Mesenchymal stem cell (in vitro differentiated cells and primary cell): ENCODE measurements around the gene CA5A.
"Not testable (repeated sequence)": the region's sequence is repeated elsewhere in the genome, so short reads cannot be mapped to it uniquely, and the experiment has no call there.

Experiments used
- DNase-seq: peaks from one replicate; pipeline ENCODE4 v3.0.0-alpha.2; 2013
- H2AFZ ChIP-seq: one replicate; pipeline ENCODE4 v1.6.1; 2013; ENCODE audit warnings: low read depth, mild to moderate bottlenecking, control low read depth, inconsistent platforms, low read length, moderate library complexity
- H2AK5ac ChIP-seq: 2 replicates; pipeline ENCODE4 v1.6.1; 2013; ENCODE audit warnings: low read length, moderate library complexity, mild to moderate bottlenecking, inconsistent platforms; ENCODE audit not compliant: severe bottlenecking
- H2BK120ac ChIP-seq: one replicate; pipeline ENCODE4 v1.6.1; 2013; ENCODE audit warnings: low read depth, mild to moderate bottlenecking, inconsistent platforms, low read length, moderate library complexity
- H2BK12ac ChIP-seq, 2 experiments: one replicate each; pipeline ENCODE4 v1.6.1; 2013; ENCODE audit warnings: inconsistent platforms in 2 of 2, low read length in 2 of 2, mild to moderate bottlenecking in 2 of 2, moderate library complexity in 2 of 2, control low read depth in 1 of 2
- H2BK15ac ChIP-seq: one replicate; pipeline ENCODE4 v1.6.1; 2013; ENCODE audit warnings: mild to moderate bottlenecking, low read depth, inconsistent platforms; ENCODE audit not compliant: poor library complexity, severe bottlenecking
- H2BK5ac ChIP-seq: 2 replicates; pipeline ENCODE4 v1.6.1; 2013; ENCODE audit warnings: low read depth, mild to moderate bottlenecking, low read length, control low read depth, inconsistent platforms; ENCODE audit not compliant: poor library complexity, severe bottlenecking
- H3K14ac ChIP-seq, 2 experiments: one replicate each; pipeline ENCODE4 v1.6.1; 2013; ENCODE audit warnings: inconsistent platforms in 2 of 2, low read length in 2 of 2, control low read depth in 1 of 2, mild to moderate bottlenecking in 1 of 2, moderate library complexity in 1 of 2
- H3K18ac ChIP-seq, 2 experiments: one replicate each; pipeline ENCODE4 v1.6.1; 2013; ENCODE audit warnings: inconsistent platforms in 2 of 2, low read length in 2 of 2, control low read depth in 1 of 2, low read depth in 1 of 2, mild to moderate bottlenecking in 1 of 2
- H3K23ac ChIP-seq, 2 experiments: one replicate each; pipeline ENCODE4 v1.6.1; 2013; ENCODE audit warnings: inconsistent platforms in 2 of 2, low read length in 2 of 2, mild to moderate bottlenecking in 2 of 2, moderate library complexity in 2 of 2, control low read depth in 1 of 2
- H3K27ac ChIP-seq: 2 replicates; pipeline ENCODE4 v1.5.1; 2013; ENCODE audit warnings: mild to moderate bottlenecking, moderate library complexity, low read length, control low read depth, inconsistent platforms; ENCODE audit not compliant: poor library complexity, severe bottlenecking
- H3K27me3 ChIP-seq, 2 experiments: 2 replicates each; pipeline versions ENCODE4 v1.6.1 to v1.7.0; 2013; ENCODE audit warnings: low read length in 2 of 2, mild to moderate bottlenecking in 2 of 2, moderate library complexity in 2 of 2, control low read depth in 1 of 2, inconsistent platforms in 1 of 2; ENCODE audit not compliant: control insufficient read depth in 1 of 2, insufficient read depth in 1 of 2
- H3K36me3 ChIP-seq, 2 experiments: 2 replicates each; pipeline versions ENCODE4 v1.6.1 to v1.7.0; 2013; ENCODE audit warnings: low read length in 2 of 2, control low read depth in 1 of 2, inconsistent platforms in 1 of 2, low read depth in 1 of 2, mild to moderate bottlenecking in 1 of 2; ENCODE audit not compliant: insufficient read depth in 2 of 2, control insufficient read depth in 1 of 2
- H3K4ac ChIP-seq, 2 experiments: one replicate each; pipeline ENCODE4 v1.6.1; 2013; ENCODE audit warnings: inconsistent platforms in 2 of 2, low read length in 2 of 2, mild to moderate bottlenecking in 2 of 2, moderate library complexity in 2 of 2, control low read depth in 1 of 2, low read depth in 1 of 2
- H3K4me1 ChIP-seq: 2 replicates; pipeline ENCODE4 v1.6.1; 2013; ENCODE audit warnings: low read depth, low read length, control low read depth; ENCODE audit not compliant: control insufficient read depth, insufficient read depth
- H3K4me2 ChIP-seq: 2 replicates; pipeline ENCODE4 v1.6.1; 2013; ENCODE audit warnings: low read length, mild to moderate bottlenecking, inconsistent platforms; ENCODE audit not compliant: poor library complexity, severe bottlenecking
- H3K4me3 ChIP-seq, 2 experiments: 2 replicates each; pipeline versions ENCODE4 v1.5.1 to v1.7.0; 2013; ENCODE audit warnings: low read length in 2 of 2, mild to moderate bottlenecking in 2 of 2, control low read depth in 1 of 2, low read depth in 1 of 2; ENCODE audit not compliant: insufficient read depth in 1 of 2
- H3K79me1 ChIP-seq: replicated peaks from 2 replicates; pipeline ENCODE4 v1.6.1; 2013; ENCODE audit warnings: mild to moderate bottlenecking, control low read depth, low read length, inconsistent platforms; ENCODE audit not compliant: poor library complexity, severe bottlenecking
- H3K9ac ChIP-seq: 2 replicates; pipeline ENCODE4 v1.7.0; 2013; ENCODE audit warnings: mild to moderate bottlenecking, low read length, moderate library complexity
- H3K9me3 ChIP-seq: 2 replicates; pipeline ENCODE4 v1.7.0; 2013; ENCODE audit warnings: mild to moderate bottlenecking, low read length; ENCODE audit not compliant: control insufficient read depth
- H4K8ac ChIP-seq: one replicate; pipeline ENCODE4 v1.6.1; 2013; ENCODE audit warnings: inconsistent platforms, mild to moderate bottlenecking, low read length, moderate library complexity
- H4K91ac ChIP-seq: one replicate; pipeline ENCODE4 v1.6.1; 2013; ENCODE audit warnings: mild to moderate bottlenecking, low read length, inconsistent platforms
- WGBS: methylation state at CpG from one replicate; pipeline ENCODE4 v1.1.7; 2013; ENCODE audit warnings: mixed read lengths; 5-methylcytosine and 5-hydroxymethylcytosine counted together

CA5A gene

GRCh38 chr16:87937231-87937542 is 858 bp upstream of the CA5A start:
- not testable (repeated sequence) for H4K91ac ChIP-seq, H2BK15ac ChIP-seq

DNA sequence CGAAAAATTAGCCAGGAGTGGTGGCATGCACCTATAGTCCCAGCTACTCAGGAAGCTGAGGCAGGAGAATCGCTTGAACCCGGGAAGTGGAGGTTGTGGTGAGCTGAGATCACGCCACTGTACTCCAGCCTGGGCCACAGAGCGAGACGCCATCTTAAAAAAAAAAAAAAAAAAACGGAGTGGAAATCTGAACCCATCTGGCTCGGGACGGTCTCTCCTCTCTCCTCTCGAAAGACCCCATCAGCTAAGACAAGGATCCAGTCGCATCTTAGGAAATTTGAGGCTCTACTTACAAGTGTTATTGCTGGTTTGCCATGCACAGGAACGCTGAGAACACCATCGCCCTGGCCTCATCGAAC is 334 bp downstream of the CA5A start:
- H4K91ac ChIP-seq, H2BK5ac ChIP-seq, H3K9ac ChIP-seq, H2AK5ac ChIP-seq, H3K27ac ChIP-seq, H3K23ac ChIP-seq, H3K36me3 ChIP-seq, H2BK120ac ChIP-seq, H3K4ac ChIP-seq, DNase-seq, H3K79me1 ChIP-seq, H3K4me3 ChIP-seq, H3K18ac ChIP-seq, H2AFZ ChIP-seq, H3K9me3 ChIP-seq, H2BK12ac ChIP-seq, H3K4me2 ChIP-seq, H4K8ac ChIP-seq, H3K14ac ChIP-seq, H3K4me1 ChIP-seq, H2BK15ac ChIP-seq: not testable (repeated sequence)
- WGBS = 93% methylated on average over 14 of the region's 14 CpGs
- H3K27me3 ChIP-seq = peaks cover 14 to 24% of the 10 kb centered on the region in 2 experiments

More at GRCh38 chr16:87937231-87937542, 858 bp upstream of the CA5A start:
- not testable (repeated sequence) for H3K9ac ChIP-seq, H3K4me1 ChIP-seq, H3K4ac ChIP-seq, H3K36me3 ChIP-seq, H2AFZ ChIP-seq, H2AK5ac ChIP-seq, H3K9me3 ChIP-seq, H2BK120ac ChIP-seq, H3K23ac ChIP-seq, H2BK5ac ChIP-seq, H3K4me3 ChIP-seq, H2BK12ac ChIP-seq, H3K14ac ChIP-seq, H3K18ac ChIP-seq, H4K8ac ChIP-seq, H3K4me2 ChIP-seq, DNase-seq, H3K27ac ChIP-seq, H3K79me1 ChIP-seq
- peaks cover 10 to 17% of the 10 kb centered on the region in 2 experiments for H3K27me3 ChIP-seq
- 76% methylated on average over 6 of the region's 7 CpGs for WGBS

- not testable (repeated sequence) for DNase-seq, H3K23ac ChIP-seq, H3K4me3 ChIP-seq, H2BK5ac ChIP-seq, H3K4me2 ChIP-seq, H4K91ac ChIP-seq, H3K4me1 ChIP-seq, H2BK12ac ChIP-seq, H3K27ac ChIP-seq, H3K4ac ChIP-seq, H3K79me1 ChIP-seq, H2AK5ac ChIP-seq, H2BK15ac ChIP-seq, H2AFZ ChIP-seq, H2BK120ac ChIP-seq, H3K9ac ChIP-seq, H3K36me3 ChIP-seq, H3K18ac ChIP-seq, H3K9me3 ChIP-seq, H4K8ac ChIP-seq, H3K14ac ChIP-seq
- 86% methylated on average over 15 of the region's 19 CpGs for WGBS
- peaks cover 14 to 24% of the 10 kb centered on the region in 2 experiments for H3K27me3 ChIP-seq
These were observed 1.4 kb downstream of the CA5A start for GRCh38 chr16:87934752-87935425.

DNA sequence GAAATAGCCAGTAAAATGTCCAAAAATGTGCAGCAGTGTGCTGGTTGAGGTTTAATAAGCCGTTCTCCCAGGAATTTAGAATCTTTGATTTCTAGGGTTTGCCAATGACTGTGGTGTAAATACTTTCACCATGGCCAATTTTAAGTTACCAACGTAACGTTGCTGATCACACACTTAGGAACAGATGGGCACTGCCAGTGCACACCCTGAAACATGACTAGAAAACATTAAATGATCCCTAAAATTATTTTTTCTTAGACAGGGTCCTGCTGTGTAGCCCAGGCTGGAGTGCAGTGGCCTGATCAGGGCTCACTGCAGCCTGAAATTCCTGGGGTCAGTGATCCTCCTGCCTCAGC is 3.2 kb downstream of the CA5A start:
- 83% methylated on average over 3 of the region's 3 CpGs for WGBS
- Histone ChIP-seq H3K4ac (no peak overlapping the region), H3K4me3 (no peak overlapping the region)

More for the DNA sequence above, 3.2 kb downstream of the CA5A start:
- no peak overlapping the region for H2BK12ac ChIP-seq
- no peak overlapping the region for H2BK120ac ChIP-seq
- H3K36me3 ChIP-seq = no peaks in the 10 kb centered on the region
- H2AFZ ChIP-seq = no peak overlapping the region
- no peak overlapping the region for H3K4me2 ChIP-seq
- DNase-seq = no peak
- H3K27me3 ChIP-seq = peaks cover 8 to 22% of the 10 kb centered on the region in 2 experiments
- peaks cover 6% of the 10 kb centered on the region for H3K4me1 ChIP-seq
- H2BK15ac ChIP-seq = no peak overlapping the region
- H4K8ac ChIP-seq = no peak overlapping the region
- no peak overlapping the region for H3K23ac ChIP-seq
- H4K91ac ChIP-seq = no peak overlapping the region
- no peak overlapping the region for H2BK5ac ChIP-seq
- no peaks in the 10 kb centered on the region for H3K9me3 ChIP-seq
- H3K79me1 ChIP-seq = no peaks in the 10 kb centered on the region
- no peak overlapping the region for H3K18ac ChIP-seq
- H2AK5ac ChIP-seq = no peak overlapping the region
- H3K14ac ChIP-seq = no peak overlapping the region
- no peak overlapping the region for H3K27ac ChIP-seq
- no peak overlapping the region for H3K9ac ChIP-seq
